ENCODE results near the gene PIGU.
A peak's percentile ranks its signal among the peaks of the same experiment; 100 is the strongest.

PIGU gene

DNA sequence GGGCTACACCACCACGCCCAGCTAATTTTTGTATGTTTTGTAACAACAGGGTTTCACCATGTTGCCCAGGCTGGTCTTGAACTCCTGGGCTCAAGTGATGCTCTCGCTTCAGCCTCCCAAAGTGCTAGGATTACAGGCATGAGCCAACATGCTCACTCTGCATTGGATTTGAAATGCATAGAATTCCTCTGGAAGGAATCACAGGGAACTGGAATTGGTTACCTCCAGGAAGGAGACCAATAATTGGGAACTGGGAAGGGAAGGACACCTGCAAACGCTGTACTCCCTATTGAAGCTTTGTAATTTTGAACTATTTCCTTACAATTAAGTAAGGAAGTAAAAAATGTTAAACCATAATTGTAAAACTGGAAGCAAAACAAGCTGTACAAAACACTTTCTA lies 14.9 kb upstream of the PIGU start:
- no peaks in the 10 kb centered on the region for H3K27me3 ChIP-seq (ENCODE audit: insufficient read depth, poor library complexity, severe bottlenecking)
- TF ChIP-seq, protein P1, sequence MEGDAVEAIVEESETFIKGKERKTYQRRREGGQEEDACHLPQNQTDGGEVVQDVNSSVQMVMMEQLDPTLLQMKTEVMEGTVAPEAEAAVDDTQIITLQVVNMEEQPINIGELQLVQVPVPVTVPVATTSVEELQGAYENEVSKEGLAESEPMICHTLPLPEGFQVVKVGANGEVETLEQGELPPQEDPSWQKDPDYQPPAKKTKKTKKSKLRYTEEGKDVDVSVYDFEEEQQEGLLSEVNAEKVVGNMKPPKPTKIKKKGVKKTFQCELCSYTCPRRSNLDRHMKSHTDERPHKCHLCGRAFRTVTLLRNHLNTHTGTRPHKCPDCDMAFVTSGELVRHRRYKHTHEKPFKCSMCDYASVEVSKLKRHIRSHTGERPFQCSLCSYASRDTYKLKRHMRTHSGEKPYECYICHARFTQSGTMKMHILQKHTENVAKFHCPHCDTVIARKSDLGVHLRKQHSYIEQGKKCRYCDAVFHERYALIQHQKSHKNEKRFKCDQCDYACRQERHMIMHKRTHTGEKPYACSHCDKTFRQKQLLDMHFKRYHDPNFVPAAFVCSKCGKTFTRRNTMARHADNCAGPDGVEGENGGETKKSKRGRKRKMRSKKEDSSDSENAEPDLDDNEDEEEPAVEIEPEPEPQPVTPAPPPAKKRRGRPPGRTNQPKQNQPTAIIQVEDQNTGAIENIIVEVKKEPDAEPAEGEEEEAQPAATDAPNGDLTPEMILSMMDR (IDR thresholded peaks at IDR 0.05; ENCODE audit: poor library complexity, severe bottlenecking): no peak
- H3K9me3 ChIP-seq (ENCODE audit: severe bottlenecking): no peaks in the 10 kb centered on the region
- H3K27ac ChIP-seq (ENCODE audit: poor library complexity, severe bottlenecking): no peak overlapping the region
- H3K36me3 ChIP-seq (ENCODE audit: low read depth): no peaks in the 10 kb centered on the region
- H3K4me1 ChIP-seq (ENCODE audit: insufficient read depth, poor library complexity, severe bottlenecking): peaks cover 10% of the 10 kb centered on the region
- no peak overlapping the region for H3K4me3 ChIP-seq (ENCODE audit: severe bottlenecking)
- DNase-seq (ENCODE audit: low spot score) (peak; percentile 30), ATAC-seq (ENCODE audit: low read depth) (peak; percentile 68)

DNA sequence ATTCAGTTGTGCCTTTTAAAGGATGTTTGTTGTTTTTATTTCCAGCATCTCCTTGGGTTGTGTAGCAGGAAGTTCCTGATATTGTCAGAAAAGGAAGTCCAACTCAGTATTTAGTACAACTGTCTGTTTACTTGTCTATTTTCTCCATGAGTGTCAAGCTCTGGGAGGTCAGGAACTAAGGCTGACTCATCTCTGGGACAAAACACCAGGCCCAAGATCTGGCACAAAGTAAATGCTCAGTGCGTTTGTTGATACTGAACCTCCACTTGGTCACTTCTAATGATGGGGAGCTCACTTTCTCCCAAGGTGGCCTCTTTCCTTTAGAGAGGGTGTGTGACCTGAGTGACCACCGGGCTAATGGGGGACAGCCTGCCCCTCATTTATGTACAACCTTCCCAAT lies 12.6 kb upstream of the PIGU start:
- Histone ChIP-seq H3K4me1 (ENCODE audit: insufficient read depth, poor library complexity, severe bottlenecking) (peaks cover 10% of the 10 kb centered on the region), H3K36me3 (ENCODE audit: low read depth) (no peaks in the 10 kb centered on the region), H3K27me3 (ENCODE audit: insufficient read depth, poor library complexity, severe bottlenecking) (no peaks in the 10 kb centered on the region), H3K27ac (ENCODE audit: poor library complexity, severe bottlenecking) (no peak overlapping the region), H3K9me3 (ENCODE audit: severe bottlenecking) (no peaks in the 10 kb centered on the region), H3K4me3 (ENCODE audit: severe bottlenecking) (no peak overlapping the region)
- ATAC-seq (ENCODE audit: low read depth) (no peak), DNase-seq (ENCODE audit: low spot score) (no peak)
- TF ChIP-seq, protein P1 (IDR thresholded peaks at IDR 0.05; ENCODE audit: poor library complexity, severe bottlenecking): no peak

DNA sequence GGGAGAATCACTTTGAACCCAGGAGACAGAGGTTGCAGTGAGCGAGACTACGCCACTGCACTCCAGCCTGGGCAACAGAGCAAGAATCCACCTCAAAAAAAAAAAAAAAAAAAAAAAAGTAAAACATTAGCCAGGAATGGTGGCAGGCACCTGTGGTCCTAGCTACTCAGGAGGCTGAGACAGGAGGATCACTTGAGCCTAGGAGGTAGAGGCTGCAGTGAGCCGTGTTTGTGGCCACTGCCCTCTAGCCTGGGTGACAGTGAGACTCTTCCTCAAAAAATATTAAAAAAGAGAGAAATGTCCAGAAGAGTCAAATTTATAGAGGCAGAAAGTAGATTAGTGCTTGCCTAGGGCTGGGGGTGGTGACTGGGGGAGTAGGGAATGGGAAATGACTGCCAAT lies 6.8 kb upstream of the PIGU start:
- TF ChIP-seq, protein P1 (IDR thresholded peaks at IDR 0.05; ENCODE audit: poor library complexity, severe bottlenecking): no peak
- Histone ChIP-seq H3K27ac (ENCODE audit: poor library complexity, severe bottlenecking) (no peak overlapping the region), H3K36me3 (ENCODE audit: low read depth) (no peaks in the 10 kb centered on the region), H3K9me3 (ENCODE audit: severe bottlenecking) (no peaks in the 10 kb centered on the region), H3K4me3 (ENCODE audit: severe bottlenecking) (no peak overlapping the region), H3K4me1 (ENCODE audit: insufficient read depth, poor library complexity, severe bottlenecking) (no peaks in the 10 kb centered on the region), H3K27me3 (ENCODE audit: insufficient read depth, poor library complexity, severe bottlenecking) (no peaks in the 10 kb centered on the region)
- DNase-seq (ENCODE audit: low spot score): no peak
- ATAC-seq (ENCODE audit: low read depth): no peak

DNA sequence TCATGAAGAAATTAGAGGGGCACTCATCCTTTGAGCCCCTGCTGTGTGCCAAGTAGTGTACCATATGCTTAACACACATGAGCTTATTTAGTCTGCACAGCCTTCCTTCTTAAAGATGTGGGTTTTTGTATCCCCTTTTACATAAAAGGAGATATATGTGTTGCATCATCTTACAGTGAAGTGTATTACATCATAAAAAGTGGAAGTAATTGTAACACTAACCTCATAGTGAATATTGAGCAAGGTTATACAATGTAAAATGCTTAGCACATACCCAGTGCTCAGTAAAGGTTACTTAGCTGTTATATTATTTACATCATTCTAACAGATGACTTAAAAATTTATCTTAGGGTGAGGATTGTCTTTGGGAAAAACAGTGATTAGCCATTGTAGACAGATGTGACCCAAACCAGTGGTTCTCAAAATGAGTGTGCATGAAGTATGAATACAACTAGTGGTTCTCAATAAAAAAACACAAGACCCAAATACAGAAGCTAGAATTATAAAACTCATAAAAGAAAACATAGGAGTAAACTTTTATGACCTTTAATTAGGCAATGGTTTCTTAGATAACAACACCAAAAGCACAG lies 3.8 kb upstream of the PIGU start:
- Histone ChIP-seq H3K27ac (ENCODE audit: poor library complexity, severe bottlenecking) (no peak overlapping the region), H3K36me3 (ENCODE audit: low read depth) (no peaks in the 10 kb centered on the region), H3K4me1 (ENCODE audit: insufficient read depth, poor library complexity, severe bottlenecking) (peaks cover 4% of the 10 kb centered on the region), H3K27me3 (ENCODE audit: insufficient read depth, poor library complexity, severe bottlenecking) (no peaks in the 10 kb centered on the region), H3K4me3 (ENCODE audit: severe bottlenecking) (no peak overlapping the region), H3K9me3 (ENCODE audit: severe bottlenecking) (no peaks in the 10 kb centered on the region)
- TF ChIP-seq, protein P1 (IDR thresholded peaks at IDR 0.05; ENCODE audit: poor library complexity, severe bottlenecking): no peak
- no peak for ATAC-seq (ENCODE audit: low read depth)
- DNase-seq (ENCODE audit: low spot score): no peak

DNA sequence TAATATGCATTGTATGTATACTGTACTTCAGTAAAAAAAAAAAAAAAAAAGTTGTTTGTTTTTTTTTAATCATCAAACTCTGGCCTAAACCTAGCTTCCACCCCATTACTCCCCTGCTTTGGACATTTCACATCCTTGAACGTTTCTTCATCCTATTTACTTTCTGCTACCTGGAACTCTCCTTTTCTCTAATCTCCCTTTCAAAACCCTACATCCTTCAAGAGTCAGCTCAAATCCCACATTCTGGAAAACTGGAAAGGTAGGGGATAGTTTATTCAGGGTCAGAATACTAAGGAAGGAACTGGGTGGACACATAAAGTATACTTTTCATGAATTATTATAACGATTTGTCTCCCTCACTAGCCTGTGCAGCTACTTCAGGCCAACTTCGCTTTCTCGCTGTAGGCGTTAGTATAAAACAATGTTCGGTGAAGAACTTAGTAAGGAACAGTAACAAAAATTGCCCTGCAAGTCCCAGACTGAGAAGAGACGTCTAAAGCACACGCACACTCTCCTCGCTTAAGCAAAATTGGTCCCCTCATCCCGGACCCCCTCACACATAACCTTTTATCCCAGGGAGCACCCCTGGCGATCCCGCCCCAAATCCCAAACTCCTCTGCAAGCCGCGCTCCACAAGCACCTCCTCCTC lies 775 bp downstream of the PIGU start:
- DNase-seq (ENCODE audit: low spot score) (no peak), ATAC-seq (ENCODE audit: low read depth) (peak; percentile 1; the same call in 2 of the 3 replicates)
- H3K36me3 ChIP-seq (ENCODE audit: low read depth): no peaks in the 10 kb centered on the region
- peaks cover 8% of the 10 kb centered on the region for H3K4me1 ChIP-seq (ENCODE audit: insufficient read depth, poor library complexity, severe bottlenecking)
- TF ChIP-seq, protein P1 (IDR thresholded peaks at IDR 0.05; ENCODE audit: poor library complexity, severe bottlenecking): no peak
- peak overlapping the region; percentile 74 for H3K4me3 ChIP-seq (ENCODE audit: severe bottlenecking)
- H3K27ac ChIP-seq (ENCODE audit: poor library complexity, severe bottlenecking): peak overlapping the region; percentile 29
- no peaks in the 10 kb centered on the region for H3K27me3 ChIP-seq (ENCODE audit: insufficient read depth, poor library complexity, severe bottlenecking)
- no peaks in the 10 kb centered on the region for H3K9me3 ChIP-seq (ENCODE audit: severe bottlenecking)
